Measurements from ENCODE around the gene SLC38A5.
"Not testable (repeated sequence)": the region's sequence is repeated elsewhere in the genome, so short reads cannot be mapped to it uniquely, and the experiment has no call there.

SLC38A5 gene

DNA sequence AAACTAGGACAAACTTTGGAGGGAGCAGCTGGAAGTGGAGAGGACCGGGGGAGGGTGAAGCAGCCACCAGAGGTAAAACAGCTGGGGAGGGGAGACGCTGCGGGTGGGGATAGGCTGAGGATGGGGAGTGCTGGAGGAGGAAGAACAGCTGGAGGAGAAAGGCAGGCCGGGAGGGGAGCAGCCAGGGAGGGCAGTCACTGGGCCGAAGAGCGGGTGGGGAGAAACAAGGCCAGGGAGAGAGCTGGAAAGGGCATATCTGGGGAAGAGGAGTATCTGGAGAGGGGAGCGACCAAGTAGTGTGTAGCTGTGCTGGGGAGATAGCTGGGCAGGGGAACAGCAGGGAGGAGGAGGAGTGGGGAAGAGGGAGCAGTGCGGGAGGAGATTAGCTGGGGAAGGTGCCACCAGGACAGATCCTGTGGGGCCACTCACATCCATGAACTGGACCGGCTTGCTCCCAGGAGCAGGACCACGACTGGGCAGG is 2.7 kb downstream of the SLC38A5 start:
- no peak for DNase-seq

DNA sequence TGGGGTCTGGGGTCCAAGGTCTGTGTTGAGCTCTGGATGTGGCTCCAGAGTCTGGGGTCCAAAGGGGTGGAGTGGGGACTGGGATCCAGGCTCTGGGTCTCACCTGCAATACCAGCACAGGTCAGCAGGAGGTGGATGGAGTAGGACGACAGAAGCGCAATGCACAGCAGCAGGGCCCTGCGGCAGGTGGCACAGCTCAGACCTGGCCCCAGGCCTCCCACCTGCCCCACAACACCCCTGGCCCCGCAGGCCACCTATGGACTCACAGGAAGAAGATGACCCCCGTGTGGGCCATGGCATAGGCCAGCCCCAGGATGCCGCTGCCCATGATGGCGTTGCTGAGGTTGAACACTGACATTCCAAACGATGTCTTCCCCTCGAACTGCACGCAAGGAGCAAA is 3.4 kb downstream of the SLC38A5 start:
- DNase-seq, result no peak

DNA sequence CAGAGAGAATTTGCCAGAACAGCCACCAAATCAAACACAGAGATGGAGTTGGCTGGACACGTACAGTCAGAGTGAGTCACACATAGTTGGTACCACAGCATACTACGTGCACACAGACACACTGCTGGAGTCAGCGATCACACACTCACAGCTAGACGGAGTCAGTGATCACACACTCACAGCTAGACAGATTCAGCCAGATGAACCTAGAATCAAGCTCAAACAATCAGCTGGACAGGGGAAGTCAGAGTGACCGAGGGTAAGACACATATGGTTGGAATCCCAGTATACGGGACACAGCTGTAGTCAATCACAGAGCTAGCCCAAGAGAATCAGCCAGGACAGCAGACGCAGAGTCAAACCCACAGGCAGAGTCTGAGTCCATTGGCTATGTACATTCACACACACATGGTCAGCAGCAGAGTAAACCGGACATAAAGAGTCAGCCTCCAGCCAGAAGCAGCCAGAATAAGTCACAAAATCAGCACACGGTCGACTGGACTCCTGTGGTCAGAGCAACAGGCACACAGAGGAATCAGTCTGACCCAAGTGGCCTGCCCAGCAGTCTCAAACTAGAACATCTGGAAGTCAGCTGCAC is 4.6 kb downstream of the SLC38A5 start:
- DNase-seq, result no peak

DNA sequence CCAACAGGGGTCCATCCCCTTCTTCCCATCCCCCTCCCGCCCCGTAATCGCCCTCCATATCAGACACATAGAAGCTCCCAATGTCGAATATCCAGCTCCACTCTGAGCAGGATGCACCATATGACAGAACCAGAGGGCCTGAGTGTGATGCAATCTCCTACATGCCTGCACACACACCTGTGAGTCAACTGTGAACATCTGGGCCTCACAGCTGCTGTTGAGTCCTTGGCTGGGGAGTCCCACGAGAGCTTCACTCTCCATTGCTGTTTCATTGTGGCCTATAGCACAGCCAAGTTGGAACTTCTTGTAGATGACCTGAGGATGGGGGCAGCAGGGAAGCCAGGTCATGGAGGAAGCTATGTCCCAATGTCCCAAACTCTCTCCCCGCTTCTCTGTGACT is 8.2 kb downstream of the SLC38A5 start:
- no peak for DNase-seq

DNA sequence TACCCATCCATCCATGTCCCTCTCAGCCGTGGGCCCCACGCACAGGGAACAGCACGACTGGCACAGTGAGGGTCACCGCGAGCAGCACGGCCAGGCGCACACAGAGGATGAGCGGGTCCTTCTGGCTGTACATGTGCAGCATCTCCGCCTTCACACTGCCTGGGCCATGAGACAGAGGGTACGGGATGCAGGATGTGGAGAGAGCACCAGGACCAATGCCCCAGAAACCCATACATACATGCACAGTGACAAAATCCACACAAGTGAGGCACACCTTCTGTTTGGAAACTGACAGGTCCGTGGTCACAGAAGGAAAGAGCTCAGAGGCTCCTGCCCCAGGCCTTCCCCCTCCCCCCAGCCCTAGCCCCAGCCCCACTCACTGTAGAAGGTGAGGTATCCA is 9.5 kb downstream of the SLC38A5 start:
- DNase-seq, result no peak

DNA sequence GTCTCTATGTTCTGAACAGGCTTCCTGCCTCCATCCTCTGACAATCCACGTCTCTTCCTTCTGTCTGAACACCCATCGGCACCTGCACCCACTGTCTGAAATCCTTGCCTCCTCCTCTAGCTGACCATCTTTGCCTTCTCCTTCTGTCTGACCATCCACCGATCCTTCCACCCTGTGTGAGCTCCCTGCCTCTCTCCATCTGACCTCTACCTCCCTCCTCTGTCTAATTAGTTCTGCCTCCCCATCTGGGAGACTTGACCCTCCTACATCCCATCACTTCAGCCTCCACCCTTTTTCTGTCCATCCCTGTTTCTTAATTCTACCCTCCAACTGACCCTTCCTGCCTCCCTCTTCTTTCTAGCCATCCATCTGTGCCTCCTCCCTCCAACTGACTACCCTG is 10.0 kb downstream of the SLC38A5 start:
- DNase-seq, result no peak

DNA sequence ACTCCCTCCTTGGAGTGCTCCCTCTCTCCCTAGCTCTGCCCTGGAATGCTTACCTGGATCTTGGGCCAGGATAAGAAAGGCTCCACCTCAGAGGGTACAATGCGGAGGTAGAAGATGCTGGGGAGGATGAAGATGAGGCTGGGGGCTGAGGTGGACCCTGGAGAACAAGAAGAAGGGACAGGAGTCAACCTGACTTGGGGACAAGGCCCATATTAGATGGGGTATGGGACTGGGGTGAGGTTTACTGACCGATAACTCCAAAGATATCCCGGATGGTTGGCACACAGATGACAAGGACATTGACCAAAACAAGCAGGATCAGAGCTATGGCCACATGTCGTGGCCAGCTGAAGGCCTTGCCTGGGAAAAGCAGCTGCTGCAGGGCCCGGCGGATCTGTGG is 10.6 kb downstream of the SLC38A5 start:
- no peak for DNase-seq

DNA sequence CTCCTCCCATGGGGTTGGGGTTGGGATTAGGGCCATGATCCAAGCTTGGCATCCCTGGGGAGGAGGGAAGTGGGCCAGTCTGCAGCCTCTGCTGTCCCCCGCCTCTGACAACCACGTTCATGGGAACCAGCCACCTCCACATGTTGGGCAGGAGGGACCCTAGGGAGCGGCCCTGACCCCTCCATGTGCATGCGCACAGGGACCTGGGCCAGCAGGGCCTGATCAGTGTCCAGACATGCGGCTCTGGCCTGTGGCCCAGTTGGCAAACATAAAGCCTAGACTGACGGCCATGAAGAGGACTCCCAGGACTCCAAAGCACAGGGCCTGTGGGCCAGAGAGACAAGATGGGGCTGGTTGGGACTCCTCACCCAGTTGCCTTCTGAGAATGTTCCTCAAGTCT is 11.3 kb downstream of the SLC38A5 start:
- DNase-seq, result no peak

DNA sequence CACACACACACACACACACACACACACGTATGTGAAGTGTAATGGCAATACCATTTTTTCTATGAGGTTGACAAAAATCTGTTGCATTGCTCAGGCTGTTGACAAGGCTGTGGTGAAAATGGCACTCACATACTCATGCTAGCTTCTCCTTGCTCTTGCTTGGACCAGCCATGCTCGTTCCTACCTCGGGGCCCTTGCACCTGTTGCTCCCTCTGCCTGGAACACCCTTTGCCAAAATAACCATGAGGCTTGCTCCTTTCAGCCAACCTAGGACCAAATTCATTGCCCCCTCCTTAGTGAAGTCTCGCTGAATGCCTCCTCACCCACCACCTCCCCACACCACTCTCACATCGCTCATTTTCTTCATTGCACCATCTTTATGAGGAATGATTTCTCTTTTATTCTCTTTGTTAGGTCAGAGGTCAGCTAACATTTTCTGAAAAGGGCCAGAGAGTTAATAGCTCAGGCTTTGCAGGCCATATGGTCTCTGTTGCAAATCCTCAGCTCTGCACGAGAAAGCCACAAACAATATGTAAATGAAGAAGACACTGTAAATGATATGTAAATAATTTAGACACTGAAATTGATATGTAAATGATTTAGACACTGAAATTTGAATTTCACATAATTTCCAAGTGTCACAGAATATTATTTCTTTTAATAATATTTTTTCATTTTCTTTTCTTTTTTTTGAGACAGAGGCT is 13.3 kb downstream of the SLC38A5 start:
- no peak for DNase-seq

DNA sequence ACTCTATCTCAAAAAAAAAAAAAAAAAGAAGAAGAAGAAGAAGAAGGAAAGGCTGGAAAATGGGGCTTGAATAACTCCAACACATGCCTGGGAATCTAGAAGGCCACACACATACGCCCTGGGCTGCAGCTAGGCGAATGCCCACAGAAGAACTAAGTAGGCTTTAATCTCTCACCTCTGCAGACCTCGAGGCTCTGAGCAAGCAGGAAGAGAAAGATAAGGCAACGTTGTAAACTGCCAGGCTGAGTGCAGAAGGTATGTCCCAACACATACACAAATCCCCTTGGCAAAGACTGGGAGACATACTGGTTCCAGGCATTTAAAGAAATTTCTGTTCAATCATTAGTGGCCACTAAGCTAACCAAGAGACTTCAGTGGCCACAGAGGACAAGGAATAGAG is 18.4 kb downstream of the SLC38A5 start:
- DNase-seq, result no peak

DNA sequence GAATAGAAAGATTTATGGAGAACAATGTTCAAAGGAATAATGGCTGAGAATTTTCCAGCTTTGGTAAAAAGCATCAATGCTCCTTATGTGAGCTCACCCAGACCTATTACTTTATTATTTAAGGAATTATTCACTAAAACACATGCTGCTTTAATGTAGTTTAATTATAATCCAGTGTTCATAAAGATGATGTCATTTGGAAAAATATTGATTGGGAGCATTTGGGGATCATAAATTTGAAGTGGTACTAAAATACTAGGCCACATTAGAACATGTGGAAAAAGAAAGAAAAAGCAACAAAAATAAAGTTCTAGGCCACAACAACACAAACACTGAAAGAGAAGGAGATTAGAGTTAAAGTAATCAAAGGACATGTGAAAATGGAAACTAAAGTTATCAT is 20.0 kb downstream of the SLC38A5 start:
- no peak for DNase-seq

DNA sequence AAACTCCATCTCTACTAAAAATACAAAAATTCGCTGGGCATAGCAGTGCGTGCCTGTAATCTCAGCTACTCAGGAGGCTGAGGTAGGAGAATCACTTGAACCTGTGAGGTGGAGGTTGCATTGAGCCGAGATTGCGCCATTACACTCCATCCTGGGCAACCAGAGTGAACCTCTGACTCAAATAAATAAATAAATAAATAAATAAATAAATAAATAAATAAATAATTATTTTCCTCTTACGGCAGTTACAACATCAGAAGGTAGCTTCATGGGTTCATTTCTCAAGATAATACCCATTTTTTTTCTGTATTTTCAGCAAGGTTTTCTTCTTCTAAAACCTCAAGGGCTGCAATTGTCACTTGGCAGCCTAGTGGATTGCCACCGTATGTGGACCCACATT is 22.9 kb downstream of the SLC38A5 start:
- not testable (repeated sequence) for DNase-seq

DNA sequence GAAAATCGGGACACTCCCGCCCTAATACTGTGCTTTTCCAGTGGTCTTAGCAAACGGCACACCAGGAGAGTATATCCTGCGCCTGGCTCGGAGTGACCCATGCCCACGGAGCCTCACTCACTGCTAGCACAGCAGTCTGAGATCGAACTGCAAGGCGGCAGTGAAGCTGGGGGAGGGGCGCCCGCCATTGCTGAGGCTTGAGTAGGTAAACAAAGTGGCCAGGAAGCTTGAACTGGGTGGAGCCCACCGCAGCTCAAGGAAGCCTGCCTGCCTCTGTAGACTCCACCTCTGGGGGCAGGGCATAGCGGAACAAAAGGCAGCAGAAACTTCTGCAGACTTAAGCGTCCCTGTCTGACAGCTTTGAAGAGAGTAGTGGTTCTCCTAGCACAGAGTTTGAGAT is 36.3 kb downstream of the SLC38A5 start:
- DNase-seq, result not testable (repeated sequence)

DNA sequence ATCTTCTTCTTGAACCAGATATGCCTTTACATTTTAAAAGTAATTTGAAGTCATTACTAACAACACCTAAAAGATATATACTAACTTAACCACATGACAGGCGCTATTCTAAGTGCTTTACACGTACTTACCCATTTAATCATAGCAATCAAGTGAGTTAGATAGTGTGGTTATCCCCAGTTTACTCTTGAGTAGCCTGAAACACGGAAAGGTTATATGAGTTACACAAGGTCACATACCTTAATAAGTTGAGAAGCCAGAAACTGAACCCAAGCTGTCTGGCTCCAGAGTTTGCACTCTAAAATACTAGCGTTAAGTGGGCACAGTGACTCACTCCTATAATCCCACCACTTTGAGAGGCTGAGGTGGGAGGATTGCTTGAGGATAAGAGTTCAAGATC is 39.9 kb downstream of the SLC38A5 start:
- DNase-seq, result not testable (repeated sequence)

DNA sequence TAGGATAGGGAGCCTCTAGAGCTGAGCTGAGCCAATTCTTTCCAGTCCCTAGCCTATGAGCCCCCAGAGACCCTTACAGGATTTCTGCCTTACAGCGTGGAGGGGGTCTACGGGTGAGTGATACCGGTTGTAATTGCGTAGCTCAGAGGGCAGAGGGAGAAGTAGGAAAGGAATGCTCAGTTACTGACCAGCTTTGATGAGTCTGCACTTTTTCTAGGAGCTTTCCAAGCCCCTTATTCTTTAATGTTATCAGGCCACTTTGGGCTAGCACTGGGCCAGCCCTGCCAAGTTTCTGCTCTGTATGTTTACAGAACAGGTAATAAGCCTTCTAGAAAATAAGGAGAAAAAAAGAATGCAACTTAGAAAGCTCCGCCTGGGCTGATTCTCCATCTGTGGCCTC is 40.5 kb downstream of the SLC38A5 start:
- DNase-seq, result not testable (repeated sequence)

DNA sequence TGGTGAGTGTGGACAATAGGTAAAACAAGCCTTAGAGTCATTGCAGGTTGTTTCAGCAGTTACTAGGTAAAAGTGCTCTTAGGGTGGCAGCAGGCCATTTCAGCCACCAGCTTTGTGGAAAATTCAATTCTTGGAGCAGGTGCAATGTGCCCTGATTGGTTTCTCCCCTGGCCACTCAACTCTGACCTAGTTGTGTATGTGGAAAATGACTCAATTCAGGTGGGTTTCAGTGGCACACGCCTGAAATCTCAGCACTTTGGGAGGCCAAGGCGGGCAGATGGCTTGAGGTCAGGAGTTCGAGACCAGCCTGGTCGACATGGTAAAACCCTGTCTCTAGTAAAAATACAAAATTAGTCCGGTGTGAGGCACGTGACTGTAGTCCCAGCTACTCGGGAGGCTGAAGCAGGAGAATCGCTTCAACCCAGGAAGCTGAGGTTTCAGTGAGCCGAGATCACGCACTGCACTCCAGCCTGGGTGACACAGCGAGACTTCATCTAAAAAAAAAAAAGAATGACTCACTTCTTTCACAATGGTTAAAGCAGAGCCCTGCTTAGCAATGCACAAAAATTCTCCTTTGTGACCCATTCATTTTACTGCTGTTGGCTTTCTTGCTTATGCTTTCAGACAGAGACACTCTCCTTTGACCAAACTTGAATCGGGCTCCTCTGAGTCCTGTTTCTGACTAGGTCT is 42.9 kb downstream of the SLC38A5 start:
- not testable (repeated sequence) for DNase-seq

DNA sequence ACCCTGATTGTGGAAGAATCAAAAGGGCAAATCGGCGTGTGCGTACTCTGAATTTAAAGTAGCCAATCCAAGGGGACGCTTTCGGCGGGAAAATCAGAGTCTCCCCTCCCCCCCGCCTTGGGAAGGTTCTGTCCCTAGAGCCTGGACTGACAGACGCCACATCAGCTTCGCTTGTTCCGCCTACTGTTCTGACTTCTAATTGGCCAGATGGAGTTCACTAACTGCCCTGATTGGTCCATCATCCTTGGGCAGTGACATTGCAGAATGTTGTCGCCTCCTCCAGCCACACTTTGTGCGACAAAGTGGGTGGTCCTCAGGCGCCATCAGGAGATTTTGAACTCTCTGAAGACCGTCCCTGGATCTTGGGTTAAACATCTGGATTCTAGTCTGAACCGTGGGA is 58.2 kb downstream of the SLC38A5 start, which contains the start of gene SSX4B:
Gene SSX4B (minus strand): TSS at position 101 of the 400 bp plus-strand sequence. CDS start 588 bp downstream, outside the sequence.
- DNase-seq, result not testable (repeated sequence)

Data from NCI-H446 treated with DMSO at 0.1 percent for 48 hours (cell line).